Endothelial cell of umbilical vein (primary cell): Measurements from ENCODE around the gene CAND2. TPM values are rescaled to one million over a fixed set of nuclear protein-coding genes. Genes with fewer than 3 reads are reported as not detected.

Experiments
- BruUV-seq: library from RNA; stranded (reverse); fragments of 400-500 nt; replicated peaks from 2 replicates; lab custom pipeline; 2021; lab: Mats Ljungman, UMichigan
- CTCF ChIA-PET: fragments of 300-600, 350-600 bp; sonication (Branson Sonifier 250); formaldehyde crosslinking; loops from one replicate; lab custom pipeline; 2021; ENCODE audit warnings: antibody characterized with exemption, inconsistent platforms; lab: Charles Lee
- POLR2A ChIA-PET: fragments of 300-600, 350-600 bp; sonication (Branson Sonifier 250); formaldehyde crosslinking; loops from one replicate; lab custom pipeline; 2021; ENCODE audit warnings: antibody characterized with exemption, inconsistent platforms; lab: Charles Lee
- DNase-seq: peaks from one replicate; pipeline ENCODE4 v3.0.0-alpha.2; 2011; ENCODE audit warnings: low read depth, low spot score
- FAIRE-seq: peaks from 2 replicates; lab custom pipeline; 2011; peaks lifted over from hg19 to GRCh38; lab: Jason Lieb, UNC
- H2AFZ ChIP-seq: 2 replicates; pipeline ENCODE4 v1.6.0; 2012; ENCODE audit warnings: low read depth, low read length, control low read depth, inconsistent platforms
- H3K27ac ChIP-seq: 2 replicates; pipeline ENCODE4 v1.5.1; 2011; ENCODE audit warnings: low read depth, mild to moderate bottlenecking, control low read depth, low read length, moderate library complexity; ENCODE audit not compliant: insufficient read depth
- H3K27me3 ChIP-seq, 2 experiments: 2 replicates each; pipeline versions ENCODE4 v1.6.0 to v1.6.1; 2011; ENCODE audit warnings: low read length in 2 of 2, mixed read lengths in 1 of 2; ENCODE audit not compliant: control insufficient read depth in 2 of 2, insufficient read depth in 2 of 2
- H3K36me3 ChIP-seq, 2 experiments: 2 replicates in 1 of 2; 3 replicates in 1 of 2; pipeline ENCODE4 v1.5.1; 2011; ENCODE audit warnings: low read length in 2 of 2, mild to moderate bottlenecking in 1 of 2, moderate library complexity in 1 of 2; ENCODE audit not compliant: control insufficient read depth in 2 of 2, insufficient read depth in 2 of 2; ENCODE audit errors: extremely low read depth in 1 of 2
- H3K4me1 ChIP-seq: 3 replicates; pipeline ENCODE4 v1.5.1; 2011; ENCODE audit warnings: mild to moderate bottlenecking, low read length; ENCODE audit not compliant: control insufficient read depth, insufficient read depth; ENCODE audit errors: extremely low read depth
- H3K4me2 ChIP-seq: 2 replicates; pipeline ENCODE4 v1.6.1; 2011; ENCODE audit warnings: low read length, control low read depth, mixed read lengths; ENCODE audit not compliant: insufficient read depth
- H3K4me3 ChIP-seq, 3 experiments: fragments of 200-600 bp in 1 of 3; sonication (generic), shearing (Covaris generic) in 1 of 3; replicated peaks in 1 of 3; 2 replicates each; pipeline ENCODE4 v1.5.1; 2011 to 2016; ENCODE audit warnings: control low read depth in 3 of 3, low read length in 3 of 3, mild to moderate bottlenecking in 2 of 3, inconsistent platforms in 1 of 3, low read depth in 1 of 3, moderate library complexity in 1 of 3; ENCODE audit not compliant: insufficient read depth in 1 of 3
- H3K79me2 ChIP-seq: 2 replicates; pipeline ENCODE4 v1.6.0; 2012; ENCODE audit warnings: low read length, inconsistent platforms; ENCODE audit not compliant: control insufficient read depth, insufficient read depth
- H3K9ac ChIP-seq: replicated peaks from 2 replicates; pipeline ENCODE3; 2011; ENCODE audit warnings: low read length, control low read depth; ENCODE audit not compliant: insufficient read depth; ENCODE audit errors: extremely low read depth
- H3K9me1 ChIP-seq: replicated peaks from 3 replicates; pipeline ENCODE4 v1.6.0; 2011; ENCODE audit warnings: mild to moderate bottlenecking, low read length; ENCODE audit not compliant: control insufficient read depth, insufficient read depth; ENCODE audit errors: extremely low read depth
- H3K9me3 ChIP-seq: replicated peaks from 2 replicates; pipeline ENCODE4 v1.5.1; 2012; ENCODE audit warnings: low read length, inconsistent platforms; ENCODE audit not compliant: control insufficient read depth, insufficient read depth
- H4K20me1 ChIP-seq: replicated peaks from 2 replicates; pipeline ENCODE3; 2011; ENCODE audit warnings: mild to moderate bottlenecking, low read length; ENCODE audit not compliant: control insufficient read depth, insufficient read depth; ENCODE audit errors: extremely low read depth
- EZH2 ChIP-seq: IDR thresholded peaks from 2 replicates; pipeline ENCODE4 v1.6.1; 2012; ENCODE audit warnings: borderline replicate concordance, low read depth, mild to moderate bottlenecking, moderate library complexity, low read length, inconsistent platforms; ENCODE audit not compliant: severe bottlenecking
- FOS ChIP-seq: IDR thresholded peaks from 2 replicates; pipeline ENCODE4 v1.6.1; 2011; ENCODE audit warnings: mild to moderate bottlenecking, low read length, moderate library complexity, borderline replicate concordance; ENCODE audit not compliant: insufficient read depth
- GATA2 ChIP-seq: IDR thresholded peaks from 2 replicates; pipeline ENCODE4 v1.7.0; 2011; ENCODE audit warnings: low read depth, mild to moderate bottlenecking, moderate library complexity, mixed read lengths, low read length; ENCODE audit not compliant: insufficient read length, insufficient read depth
- MYC ChIP-seq: IDR thresholded peaks from one replicate; pipeline ENCODE4 v1.6.1; 2011; ENCODE audit warnings: mild to moderate bottlenecking, low read depth, low read length
- POLR2A ChIP-seq: IDR thresholded peaks from 2 replicates; pipeline ENCODE4 v1.6.1; 2012; ENCODE audit warnings: low read depth, mild to moderate bottlenecking, control low read depth, low read length
- dilution Hi-C: fragments of 300-500 bp; cut with MboI; formaldehyde crosslinking; loops from one replicate; pipeline ENCODE4 v1.15.0; 2019; ENCODE audit warnings: low sequenced_read_pairs; ENCODE audit not compliant: extremely low pct_ligation_motif_present
- intact Hi-C: fragments of 100-400 bp; cut with micrococcal nuclease; formaldehyde crosslinking; loops from one replicate; pipeline ENCODE4 v1.10.0; 2022
- polyA plus RNA-seq, 4 experiments: library from polyadenylated mRNA; depleted of rRNA in 3 of 4; stranded (reverse) in 3 of 4; unstranded in 1 of 4; fragments of >200 nt; gene quantifications; 2 replicates each; pipeline versions ENCODE4 v1.2.1 to v1.2.3, GENCODE V29; 2011 to 2012; ENCODE audit warnings: missing spikeins in 1 of 4
- total RNA-seq: library from RNA; stranded (reverse); gene quantifications from 2 replicates; pipeline ENCODE4 v1.2.3, GENCODE V29; 2021
- TF ChIP-seq, protein P1 (sequence below), 2 donors: IDR thresholded peaks; 1 replicate in 1 of 2; 2 replicates in 1 of 2; pipeline ENCODE4 v1.5.1; 2011; ENCODE audit warnings: low read length in 2 of 2, mild to moderate bottlenecking in 2 of 2, moderate library complexity in 2 of 2, control low read depth in 1 of 2, inconsistent platforms in 1 of 2, low read depth in 1 of 2; ENCODE audit not compliant: insufficient read depth in 1 of 2; ENCODE audit errors: extremely low read depth in 1 of 2

Gene CAND2
- total and polyA plus RNA-seq, 2 donors (not counting 3 experiments of a cell fraction or from before 2014, with no cell fraction given), result 7.1 to 11.0 TPM

DNA sequence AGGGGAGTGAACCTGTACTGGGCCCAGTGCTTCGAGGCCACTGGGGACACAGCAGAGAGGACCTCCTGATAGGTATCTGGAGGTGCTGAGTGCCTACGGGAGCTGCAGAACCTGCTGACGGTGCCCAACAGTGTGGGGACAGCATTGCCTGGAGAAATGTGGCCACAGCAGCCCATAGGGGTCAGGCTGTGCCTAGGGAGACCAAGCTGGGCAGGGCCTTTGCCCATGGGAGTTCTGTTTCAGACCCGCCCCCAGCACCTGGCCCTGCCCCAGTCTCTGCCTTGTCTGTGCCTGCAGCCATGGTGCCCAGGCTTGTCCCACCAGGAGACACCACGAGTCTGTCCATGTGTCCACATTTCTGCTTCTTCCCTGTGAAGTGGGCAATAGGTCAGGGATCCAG lies 60.1 kb downstream of the CAND2 start:
- Histone ChIP-seq H3K4me2 (no peak overlapping the region), H3K79me2 (no peaks in the 10 kb centered on the region), H3K4me1 (peaks cover 3% of the 10 kb centered on the region), H3K27me3 (peaks cover 8 to 11% of the 10 kb centered on the region in 2 experiments), H3K27ac (no peak overlapping the region), H4K20me1 (no peaks in the 10 kb centered on the region), H3K4me3 (no peak overlapping the region), H2AFZ (no peak overlapping the region), H3K9me3 (no peaks in the 10 kb centered on the region), H3K9me1 (no peaks in the 10 kb centered on the region), H3K36me3 (no peaks in the 10 kb centered on the region), H3K9ac (no peak overlapping the region)
- DNase-seq (no peak), FAIRE-seq (no peak)
- intact Hi-C loops (no loop called here), dilution Hi-C loops (no loop called here)
- TF ChIP-seq POLR2A (no peak), FOS (no peak)
- ChIA-PET CTCF (interaction anchor here (0.6 kb wide), 1 partner anchor 13 kb away, joined by 3 read pairs; no protein-coding TSS in a partner anchor), POLR2A (no interaction called here)
- no TSS peak for BruUV-seq

DNA sequence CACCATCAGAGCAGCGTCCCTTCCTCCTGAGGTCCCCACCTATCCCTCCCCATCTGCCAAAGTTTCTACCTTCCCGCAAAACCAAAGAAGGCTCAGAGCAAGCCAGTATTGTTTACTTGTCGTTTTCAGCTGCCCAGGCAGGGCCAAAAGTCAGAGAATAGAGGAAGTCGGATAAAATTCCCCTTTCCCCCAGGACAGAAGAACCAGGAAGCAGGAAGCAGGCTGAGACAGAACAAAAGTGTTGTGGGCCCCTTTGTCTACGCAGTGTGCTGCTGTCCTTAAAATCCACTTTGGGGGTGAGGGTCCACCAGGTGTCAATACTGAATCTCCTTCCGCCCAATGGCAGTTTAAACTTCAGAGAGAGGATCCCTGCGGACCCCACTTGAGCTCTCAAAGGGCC lies 63.4 kb downstream of the CAND2 start:
- Histone ChIP-seq H3K4me2 (no peak overlapping the region), H3K4me1 (peaks cover 3% of the 10 kb centered on the region), H4K20me1 (no peaks in the 10 kb centered on the region), H3K27ac (no peak overlapping the region), H3K27me3 (peaks cover 2 to 4% of the 10 kb centered on the region in 2 experiments), H3K79me2 (no peaks in the 10 kb centered on the region), H3K9ac (no peak overlapping the region), H3K4me3 (no peak overlapping the region), H3K36me3 (no peaks in the 10 kb centered on the region), H2AFZ (no peak overlapping the region), H3K9me3 (no peaks in the 10 kb centered on the region), H3K9me1 (no peaks in the 10 kb centered on the region)
- POLR2A ChIA-PET, result no interaction called here
- dilution Hi-C loops, result no loop called here
- FAIRE-seq (no peak), DNase-seq (no peak)
- CTCF ChIA-PET, result interaction anchor here (1.0 to 1.7 kb wide), 3 partner anchors 8 to 125 kb away, joined by 3 to 4 read pairs (median 4); partner anchors contain the start of gene RPL32
- BruUV-seq, result no TSS peak
- TF ChIP-seq, protein P1, sequence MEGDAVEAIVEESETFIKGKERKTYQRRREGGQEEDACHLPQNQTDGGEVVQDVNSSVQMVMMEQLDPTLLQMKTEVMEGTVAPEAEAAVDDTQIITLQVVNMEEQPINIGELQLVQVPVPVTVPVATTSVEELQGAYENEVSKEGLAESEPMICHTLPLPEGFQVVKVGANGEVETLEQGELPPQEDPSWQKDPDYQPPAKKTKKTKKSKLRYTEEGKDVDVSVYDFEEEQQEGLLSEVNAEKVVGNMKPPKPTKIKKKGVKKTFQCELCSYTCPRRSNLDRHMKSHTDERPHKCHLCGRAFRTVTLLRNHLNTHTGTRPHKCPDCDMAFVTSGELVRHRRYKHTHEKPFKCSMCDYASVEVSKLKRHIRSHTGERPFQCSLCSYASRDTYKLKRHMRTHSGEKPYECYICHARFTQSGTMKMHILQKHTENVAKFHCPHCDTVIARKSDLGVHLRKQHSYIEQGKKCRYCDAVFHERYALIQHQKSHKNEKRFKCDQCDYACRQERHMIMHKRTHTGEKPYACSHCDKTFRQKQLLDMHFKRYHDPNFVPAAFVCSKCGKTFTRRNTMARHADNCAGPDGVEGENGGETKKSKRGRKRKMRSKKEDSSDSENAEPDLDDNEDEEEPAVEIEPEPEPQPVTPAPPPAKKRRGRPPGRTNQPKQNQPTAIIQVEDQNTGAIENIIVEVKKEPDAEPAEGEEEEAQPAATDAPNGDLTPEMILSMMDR (IDR thresholded peaks at IDR 0.05; ENCODE audit: extremely low read depth in 1 of 2, insufficient read depth in 1 of 2, low read depth in 1 of 2, low read length in 2 of 2), result no peak
- TF ChIP-seq POLR2A, result no peak
- TF ChIP-seq MYC, result no peak
- TF ChIP-seq EZH2, result no peak
- TF ChIP-seq GATA2, result no peak
- intact Hi-C loops, result no loop called here
